Activated T-cell treated with anti-CD3 and anti-CD28 coated beads for 48 hours (primary cell): ENCODE measurements around the gene GNS.

Source experiments
- DNase-seq: peaks from one replicate; pipeline ENCODE4 v3.0.0-alpha.2; 2020; ENCODE audit warnings: low read depth

GNS gene

GRCh38 chr12:64759035-64759894 is at the start of gene GNS:
TSS of gene GNS (minus strand) at chr12:64759406. CDS start at chr12:64759276, 130 bp downstream.
- DNase-seq: peak; percentile 97

GRCh38 chr12:64808110-64808509 is 48.9 kb upstream of the GNS start:
- no peak for DNase-seq

- DNase-seq: no peak
These were observed 47.6 kb upstream of the GNS start for GRCh38 chr12:64806593-64807460.

DNA sequence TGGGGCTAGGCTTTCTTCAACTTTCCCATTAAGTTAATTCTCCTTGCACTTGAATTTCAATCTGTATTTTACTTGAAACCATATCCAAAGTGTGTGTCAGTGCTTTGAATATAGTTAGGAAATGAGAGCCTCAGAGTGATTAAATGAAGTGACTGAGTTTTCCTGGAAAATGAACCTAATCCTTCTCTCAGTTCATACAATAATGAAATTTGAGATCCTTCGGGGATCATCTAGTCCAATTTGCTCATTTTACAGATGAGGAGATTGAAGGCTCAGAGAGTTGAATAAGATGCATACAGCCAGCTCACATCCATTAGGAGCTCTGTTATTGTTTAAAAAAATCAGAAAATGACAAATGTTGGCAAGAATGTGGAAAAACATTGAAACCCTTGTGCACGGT is 47.0 kb upstream of the GNS start:
- DNase-seq: no peak

DNA sequence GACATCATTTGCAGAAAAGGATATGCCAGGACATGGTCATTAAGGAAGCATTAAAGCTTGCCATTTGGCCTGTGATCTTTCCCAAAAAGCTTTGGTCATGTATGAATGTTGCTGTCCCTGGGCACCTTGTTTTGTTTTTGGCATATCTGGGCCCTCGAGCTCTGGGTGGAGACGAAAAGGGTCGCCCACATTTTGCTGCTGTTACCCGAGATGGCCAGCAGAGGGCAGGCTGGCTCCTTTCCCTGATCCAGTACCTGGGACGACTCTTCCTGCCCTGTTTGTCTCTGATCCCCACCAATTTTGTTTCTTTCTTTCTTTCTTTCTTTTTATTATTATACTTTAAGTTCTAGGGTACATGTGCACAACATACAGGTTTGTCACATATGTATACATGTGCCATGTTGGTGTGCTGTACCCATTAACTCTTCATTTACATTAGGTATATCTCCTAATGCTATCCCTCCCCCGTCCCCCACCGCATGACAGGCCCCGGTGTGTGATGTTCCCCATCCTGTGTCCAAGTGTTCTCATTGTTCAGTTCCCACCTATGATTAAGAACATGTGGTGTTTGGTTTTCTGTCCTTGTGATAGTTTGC is 43.1 kb upstream of the GNS start:
- DNase-seq: peak; percentile 42

DNA sequence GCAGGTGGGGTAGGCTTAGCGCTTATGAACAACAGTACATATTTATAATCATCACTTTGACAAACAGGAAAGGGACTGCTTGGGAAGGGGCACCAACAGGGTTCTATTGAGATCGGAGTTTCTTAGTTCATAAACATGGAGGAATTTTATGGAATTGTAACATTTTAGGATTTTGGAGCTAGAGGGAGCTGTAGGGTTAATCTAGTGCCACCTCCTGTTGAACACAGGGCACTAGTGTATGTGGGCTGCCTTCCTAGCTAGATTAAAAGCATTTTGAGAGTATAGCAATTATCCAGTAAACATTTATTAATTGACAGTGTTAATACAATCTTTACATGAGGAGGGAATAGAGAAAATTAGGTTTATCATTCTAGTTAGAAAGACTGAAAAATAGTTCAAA is 42.2 kb upstream of the GNS start:
- no peak for DNase-seq

GRCh38 chr12:64800640-64801039 is 41.4 kb upstream of the GNS start:
- no peak for DNase-seq

DNA sequence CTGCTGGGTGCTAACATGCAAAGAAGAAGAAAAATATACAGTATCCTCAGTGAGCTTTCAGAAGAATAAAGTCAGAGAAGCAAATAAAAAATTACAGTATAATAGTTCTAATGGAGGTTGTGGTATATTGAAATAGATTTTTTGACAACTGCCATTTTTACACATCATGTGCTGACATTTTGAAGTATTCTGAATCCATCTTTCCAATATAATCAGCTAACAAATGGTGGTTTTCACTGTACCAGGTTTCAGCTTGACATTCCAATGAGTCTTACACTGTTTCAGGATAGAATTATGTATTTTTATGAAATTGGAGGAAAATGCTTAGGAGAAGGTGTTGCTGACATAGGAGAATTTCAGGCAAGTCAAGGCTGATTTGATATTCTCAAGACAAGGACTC is 39.0 kb upstream of the GNS start:
- no peak for DNase-seq

GRCh38 chr12:64797156-64797555 is 38.0 kb upstream of the GNS start:
- DNase-seq: no peak

- DNase-seq: peak; percentile 12
These were observed 37.1 kb upstream of the GNS start for GRCh38 chr12:64796205-64796845.

DNA sequence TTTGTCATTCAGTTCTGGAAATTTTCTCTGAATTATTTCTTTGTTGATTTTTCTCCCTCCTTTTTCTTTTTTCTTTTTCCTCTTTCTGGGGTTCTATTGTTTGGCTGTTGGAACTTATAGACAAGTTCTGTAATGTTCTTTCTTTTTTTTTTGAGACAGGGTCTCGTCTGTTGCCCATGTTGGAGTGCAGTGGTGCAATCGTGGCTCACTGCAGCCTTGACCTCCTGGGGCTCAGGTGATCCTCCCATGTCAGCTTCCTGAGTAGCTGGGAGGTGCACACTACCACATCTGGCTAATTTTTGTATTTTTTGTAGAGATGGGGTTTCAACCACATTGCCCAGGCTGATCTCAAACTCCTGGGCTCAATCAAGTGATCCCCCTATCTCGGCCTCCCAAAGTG is 35.1 kb upstream of the GNS start:
- no peak for DNase-seq

GRCh38 chr12:64793610-64794009 is 34.4 kb upstream of the GNS start:
- DNase-seq: no peak

GRCh38 chr12:64792128-64792527 is 32.9 kb upstream of the GNS start:
- no peak for DNase-seq

DNA sequence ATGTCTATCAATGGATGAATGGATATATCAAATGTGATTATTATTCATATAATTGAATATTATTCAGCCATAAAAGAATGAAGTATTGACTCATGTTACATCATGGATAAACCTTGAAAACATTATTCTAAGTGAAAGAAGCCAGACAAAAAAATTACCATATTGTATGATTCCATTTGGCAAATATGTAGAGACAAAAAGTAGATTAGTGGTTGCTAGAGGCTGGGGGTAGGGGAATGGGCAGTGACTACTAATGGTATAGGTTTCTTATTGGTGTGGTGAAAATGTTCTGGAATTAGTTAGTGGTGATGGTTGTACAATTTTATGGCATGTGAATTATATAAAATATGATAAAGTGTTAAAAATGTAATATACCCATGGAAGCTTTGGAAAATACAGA is 31.8 kb upstream of the GNS start:
- no peak for DNase-seq

- no peak for DNase-seq
These were observed 31.0 kb upstream of the GNS start for GRCh38 chr12:64790166-64790565.

GRCh38 chr12:64785838-64786237 is 26.6 kb upstream of the GNS start:
- DNase-seq: no peak

GRCh38 chr12:64782191-64782876 is 23.1 kb upstream of the GNS start:
- DNase-seq: no peak

DNA sequence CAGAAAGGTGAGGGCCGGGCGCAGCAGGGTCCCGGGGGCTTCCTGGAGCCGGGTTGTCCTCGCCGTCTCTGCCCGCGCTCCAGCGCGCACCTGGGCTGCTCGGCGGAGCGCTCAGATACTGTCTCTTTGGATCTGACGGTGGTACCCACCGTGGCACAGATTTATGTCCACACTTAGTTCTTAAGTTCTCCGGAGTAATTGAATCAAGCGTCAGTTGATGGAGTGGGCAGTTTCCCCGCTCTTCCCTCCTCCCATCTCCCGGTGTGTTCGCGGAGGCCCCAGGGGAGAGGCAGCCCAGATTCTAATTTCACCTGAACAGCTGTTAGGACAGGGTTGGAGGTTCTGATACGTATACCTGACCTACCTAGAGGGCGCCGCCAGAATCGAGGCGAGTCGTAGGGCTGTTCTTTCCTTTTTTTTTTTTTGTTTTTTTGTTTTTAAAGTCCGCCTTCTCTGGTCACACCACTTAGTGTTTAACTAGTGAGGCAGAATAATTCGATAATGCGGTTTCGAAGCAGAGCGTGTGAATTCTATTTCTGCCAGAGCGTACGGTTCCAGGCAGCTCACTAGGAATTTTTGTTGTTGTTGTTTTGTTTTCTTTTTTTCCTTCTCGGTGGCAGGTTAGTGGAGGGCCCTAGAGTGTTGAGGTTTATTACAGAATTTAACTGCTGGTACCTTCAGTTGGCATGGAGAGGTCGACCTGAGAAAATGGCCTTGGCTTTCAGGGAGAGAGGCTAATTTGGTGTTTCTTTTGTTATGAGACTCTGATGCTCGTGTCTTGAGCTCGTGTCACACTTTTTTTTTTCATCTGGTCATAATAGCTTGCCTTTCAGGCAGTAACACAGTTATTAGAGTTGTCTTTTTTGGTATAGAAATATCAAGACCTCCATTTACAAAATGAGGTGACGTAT is 22.3 kb upstream of the GNS start:
- DNase-seq: no peak

GRCh38 chr12:64780531-64781279 is 21.5 kb upstream of the GNS start:
- DNase-seq: peak; percentile 11

DNA sequence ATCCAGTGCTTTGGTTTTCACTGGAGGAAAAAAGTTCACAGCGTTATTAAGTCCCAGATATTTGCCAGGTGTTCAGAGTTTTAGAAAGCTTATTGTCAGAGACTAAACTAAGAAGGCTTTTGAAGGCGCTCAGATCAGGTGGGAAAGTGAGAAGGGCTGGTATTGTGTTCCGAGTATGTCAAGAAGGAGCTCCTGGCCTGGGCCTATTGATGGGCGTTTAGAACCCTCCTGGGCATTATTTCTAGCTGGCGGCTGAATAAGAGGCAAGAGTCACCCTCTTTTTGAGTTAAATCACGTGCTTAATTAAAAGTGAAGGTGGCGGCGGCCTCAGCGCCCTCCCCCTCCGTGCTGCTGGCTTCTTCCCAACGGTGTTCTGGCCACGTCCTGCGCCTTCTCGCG is 20.9 kb upstream of the GNS start:
- DNase-seq: no peak
